Bronchial smooth muscle cell (primary cell): ENCODE measurements around the gene DNAJC12. TPM values are rescaled to one million over a fixed set of nuclear protein-coding genes. Genes with fewer than 3 reads are reported as not detected.

Experiments used
- total RNA-seq: library from RNA; depleted of rRNA; stranded (reverse); fragments of >200 nt; gene quantifications from 2 replicates; pipeline ENCODE4 v1.2.1, GENCODE V29; 2014

Gene DNAJC12
- total RNA-seq, result 1.4 and 2.3 TPM in 2 replicates

GRCh38 chr10:67837541-67838314 is at the start of gene DNAJC12:
DNAJC12 (minus strand) TSS chr10:67838188; CDS start chr10:67838011, 177 bp downstream.

GRCh38 chr10:67884313-67884841 is 46.4 kb upstream of the DNAJC12 start, which contains the start of gene SIRT1:
SIRT1 (plus strand) TSS chr10:67884656; CDS start chr10:67884722, 66 bp downstream.

Other genes starting within 250 kb of the DNAJC12 start
- not detected in 2 replicates for gene CTNNA3, start 142.0 kb downstream of the DNAJC12 start, total RNA-seq
- 10.4 and 11.0 TPM in 2 replicates for gene SIRT1, start 46.5 kb upstream of the DNAJC12 start, total RNA-seq
- 38.9 and 65.3 TPM in 2 replicates for gene HERC4, start 237.1 kb upstream of the DNAJC12 start, total RNA-seq